Measurements from ENCODE around the gene WDR6.

GRCh38 chr3:48993834-48994233 lies 13.4 kb upstream of the WDR6 start:
- TF ChIP-seq FOXP2 (optimal IDR thresholded peaks at IDR 0.05; ENCODE audit: borderline replicate concordance, extremely low read depth, extremely low read length, insufficient read depth) (no peak), POLR2AphosphoS5 (IDR thresholded peaks at IDR 0.05; ENCODE audit: low read depth, low read length) (no peak), REST (IDR thresholded peaks at IDR 0.05; ENCODE audit: insufficient read depth in 1 of 2, low read depth in 2 of 2, low read length in 2 of 2) (no peak)
